Neuronal stem cell (in vitro differentiated cells): ENCODE data around the gene CSNK1D.

Experiments used
- DNase-seq: peaks from one replicate; pipeline ENCODE4 v3.0.0-alpha.2; 2013; ENCODE audit warnings: low spot score
- H2AFZ ChIP-seq: one replicate; pipeline ENCODE4 v1.6.1; 2013; ENCODE audit warnings: mild to moderate bottlenecking, low read length, inconsistent platforms
- H2AK5ac ChIP-seq: 2 replicates; pipeline ENCODE4 v1.6.1; 2013; ENCODE audit warnings: low read depth, mild to moderate bottlenecking, inconsistent platforms, low read length, moderate library complexity, mixed read lengths
- H2BK120ac ChIP-seq: 2 replicates; pipeline ENCODE4 v1.6.1; 2013; ENCODE audit warnings: low read depth, mild to moderate bottlenecking, inconsistent platforms, low read length, moderate library complexity, mixed read lengths
- H2BK12ac ChIP-seq: one replicate; pipeline ENCODE4 v1.6.1; 2013; ENCODE audit warnings: low read length, inconsistent platforms
- H2BK15ac ChIP-seq: 2 replicates; pipeline ENCODE4 v1.6.1; 2013; ENCODE audit warnings: mild to moderate bottlenecking, low read length, inconsistent platforms, mixed read lengths
- H2BK5ac ChIP-seq: one replicate; pipeline ENCODE4 v1.6.1; 2013; ENCODE audit warnings: inconsistent platforms, mild to moderate bottlenecking, low read length, moderate library complexity
- H3K14ac ChIP-seq: one replicate; pipeline ENCODE4 v1.6.1; 2013; ENCODE audit warnings: low read length, inconsistent platforms
- H3K18ac ChIP-seq: 2 replicates; pipeline ENCODE4 v1.6.1; 2013; ENCODE audit warnings: low read length, inconsistent platforms
- H3K23ac ChIP-seq: 2 replicates; pipeline ENCODE4 v1.6.1; 2013; ENCODE audit warnings: low read depth, mild to moderate bottlenecking, mixed read lengths, low read length, inconsistent platforms; ENCODE audit not compliant: poor library complexity
- H3K27ac ChIP-seq: replicated peaks from 3 replicates; pipeline ENCODE4 v1.5.1; 2013; ENCODE audit warnings: low read length, inconsistent platforms
- H3K27me3 ChIP-seq, 3 experiments: 2 replicates each; pipeline ENCODE4 v1.6.1; 2013; ENCODE audit warnings: low read length in 3 of 3, mild to moderate bottlenecking in 2 of 3, inconsistent platforms in 1 of 3, low read depth in 1 of 3, mixed read lengths in 1 of 3, moderate library complexity in 1 of 3; ENCODE audit not compliant: control insufficient read depth in 3 of 3, insufficient read depth in 3 of 3
- H3K36me3 ChIP-seq, 2 donors: replicated peaks in 1 of 2; 2 replicates each; pipeline ENCODE4 v1.6.1; 2013; ENCODE audit warnings: low read length in 2 of 2; ENCODE audit not compliant: control insufficient read depth in 2 of 2, insufficient read depth in 2 of 2
- H3K4ac ChIP-seq: 2 replicates; pipeline ENCODE4 v1.6.1; 2013; ENCODE audit warnings: inconsistent platforms, mild to moderate bottlenecking, low read length, moderate library complexity
- H3K4me1 ChIP-seq, 2 donors: 1 replicate in 1 of 2; 2 replicates in 1 of 2; pipeline ENCODE4 v1.6.1; 2013; ENCODE audit warnings: low read length in 2 of 2, low read depth in 1 of 2; ENCODE audit not compliant: control insufficient read depth in 2 of 2, insufficient read depth in 1 of 2
- H3K4me2 ChIP-seq: one replicate; pipeline ENCODE4 v1.6.1; 2013; ENCODE audit warnings: mild to moderate bottlenecking, low read length, inconsistent platforms; ENCODE audit not compliant: insufficient read depth, poor library complexity, severe bottlenecking
- H3K4me3 ChIP-seq, 2 donors: 2 replicates each; pipeline ENCODE4 v1.5.1; 2013; ENCODE audit warnings: low read length in 2 of 2, mild to moderate bottlenecking in 2 of 2, inconsistent platforms in 1 of 2, moderate library complexity in 1 of 2
- H3K79me1 ChIP-seq: one replicate; pipeline ENCODE4 v1.6.1; 2013; ENCODE audit warnings: low read depth, mild to moderate bottlenecking, inconsistent platforms, low read length, moderate library complexity
- H3K9ac ChIP-seq: one replicate; pipeline ENCODE4 v1.6.1; 2013; ENCODE audit warnings: mild to moderate bottlenecking, low read depth, low read length, inconsistent platforms; ENCODE audit not compliant: poor library complexity
- H3K9me3 ChIP-seq, 2 donors: replicated peaks in 1 of 2; 2 replicates each; pipeline versions ENCODE3 to v1.6.1; 2013; ENCODE audit warnings: low read length in 2 of 2, mild to moderate bottlenecking in 2 of 2, inconsistent platforms in 1 of 2, low read depth in 1 of 2, mixed read lengths in 1 of 2, moderate library complexity in 1 of 2; ENCODE audit not compliant: control insufficient read depth in 2 of 2, insufficient read depth in 1 of 2
- H4K8ac ChIP-seq: one replicate; pipeline ENCODE4 v1.6.1; 2013; ENCODE audit warnings: low read depth, mild to moderate bottlenecking, inconsistent platforms, low read length, moderate library complexity
- H4K91ac ChIP-seq: one replicate; pipeline ENCODE4 v1.6.1; 2013; ENCODE audit warnings: low read length, low read depth, mild to moderate bottlenecking, inconsistent platforms; ENCODE audit not compliant: poor library complexity
- WGBS, 2 donors: extraction: QIAGEN DNeasy Blood & Tissue Kit; methylation state at CpG; one replicate each; pipeline ENCODE4 v1.1.7; 2013; ENCODE audit warnings: missing lambda C conversion rate in 2 of 2, mixed read lengths in 1 of 2; ENCODE audit not compliant: insufficient read length in 2 of 2, insufficient replicate concordance in 1 of 2; ENCODE audit errors: extremely low coverage in 2 of 2; 5-methylcytosine and 5-hydroxymethylcytosine counted together

Gene CSNK1D

GRCh38 chr17:82231312-82231561 is 42.3 kb downstream of the CSNK1D start:
- Histone ChIP-seq H3K4me2 (peak overlapping the region; percentile 91), H2AK5ac (peak overlapping the region; percentile 99), H2BK15ac (peak overlapping the region; percentile 58), H2BK12ac (no peak overlapping the region), H3K14ac (no peak overlapping the region), H3K79me1 (peaks cover 6% of the 10 kb centered on the region), H2AFZ (peak overlapping the region; percentile 92), H2BK5ac (peak overlapping the region; percentile 42), H4K91ac (no peak overlapping the region), H3K4ac (no peak overlapping the region), H3K27ac (no peak overlapping the region), H2BK120ac (peak overlapping the region; percentile 9), H3K9me3 (peaks cover 0 to 3% of the 10 kb centered on the region in 2 donors), H3K36me3 (no peaks in the 10 kb centered on the region), H3K23ac (peak overlapping the region; percentile 16), H4K8ac (no peak overlapping the region), H3K18ac (peak overlapping the region; percentile 98), H3K4me3 (peak overlapping the region; percentile 25 to 78), H3K9ac (peak overlapping the region; percentile 81), H3K27me3 (peaks cover 21 to 50% (median 44%) of the 10 kb centered on the region in 3 experiments), H3K4me1 (peaks cover 10 to 15% of the 10 kb centered on the region in 2 donors)
- DNase-seq = no peak
- no CpG with 5 or more reads among the region's 18 CpGs for WGBS, 2 donors

- Histone ChIP-seq H2BK5ac (peak overlapping the region; percentile 42), H3K23ac (peak overlapping the region; percentile 97), H3K36me3 (no peaks in the 10 kb centered on the region), H2BK120ac (no peak overlapping the region), H3K14ac (no peak overlapping the region), H2BK12ac (peak overlapping the region; percentile 66), H3K9me3 (peaks cover 0 to 3% of the 10 kb centered on the region in 2 donors), H3K4ac (no peak overlapping the region), H2BK15ac (peak overlapping the region; percentile 77), H4K8ac (no peak overlapping the region), H3K27ac (no peak overlapping the region), H2AK5ac (peak overlapping the region; percentile 20), H4K91ac (no peak overlapping the region), H3K79me1 (peaks cover 3% of the 10 kb centered on the region), H2AFZ (peak overlapping the region; percentile 92), H3K27me3 (peaks cover 21 to 50% (median 48%) of the 10 kb centered on the region in 3 experiments), H3K9ac (peak overlapping the region; percentile 81), H3K4me2 (peak overlapping the region; percentile 91), H3K4me1 (peaks cover 10 to 15% of the 10 kb centered on the region in 2 donors), H3K18ac (peak overlapping the region; percentile 77), H3K4me3 (peak overlapping the region; percentile 25 to 78)
- WGBS, 2 donors = no CpG with 5 or more reads among the region's 76 CpGs
- peak; percentile 74 for DNase-seq
These were observed 42.7 kb downstream of the CSNK1D start for GRCh38 chr17:82230609-82231311.

GRCh38 chr17:82229698-82230608 is 43.5 kb downstream of the CSNK1D start:
- peaks cover 0 to 3% of the 10 kb centered on the region in 2 donors for H3K9me3 ChIP-seq
- no peaks in the 10 kb centered on the region for H3K36me3 ChIP-seq
- H3K27ac ChIP-seq = no peak overlapping the region
- peak overlapping the region; percentile 77 for H3K18ac ChIP-seq
- H4K8ac ChIP-seq = no peak overlapping the region
- H3K4ac ChIP-seq = peak overlapping the region; percentile 44
- H2BK120ac ChIP-seq = peak overlapping the region; percentile 19
- peak overlapping the region; percentile 97 for H3K23ac ChIP-seq
- no peak overlapping the region for H2AFZ ChIP-seq
- peaks cover 12 to 20% of the 10 kb centered on the region in 2 donors for H3K4me1 ChIP-seq
- no peak overlapping the region for H2BK5ac ChIP-seq
- H3K14ac ChIP-seq = no peak overlapping the region
- H2AK5ac ChIP-seq = peak overlapping the region; percentile 90
- H2BK12ac ChIP-seq = peak overlapping the region; percentile 66
- peaks cover 21 to 50% (median 50%) of the 10 kb centered on the region in 3 experiments for H3K27me3 ChIP-seq
- DNase-seq = no peak
- H3K4me3 ChIP-seq = no peak overlapping the region
- H3K79me1 ChIP-seq = no peaks in the 10 kb centered on the region
- H3K9ac ChIP-seq = no peak overlapping the region
- WGBS, 2 donors = no CpG with 5 or more reads among the region's 28 CpGs
- H2BK15ac ChIP-seq = peak overlapping the region; percentile 77
- no peak overlapping the region for H3K4me2 ChIP-seq
- H4K91ac ChIP-seq = no peak overlapping the region
